Neuronal stem cell (in vitro differentiated cells): ENCODE results near the gene MED29.

Experiments
- DNase-seq: peaks from one replicate; pipeline ENCODE4 v3.0.0-alpha.2; 2013; ENCODE audit warnings: low spot score
- H2AFZ ChIP-seq: one replicate; pipeline ENCODE4 v1.6.1; 2013; ENCODE audit warnings: mild to moderate bottlenecking, low read length, inconsistent platforms
- H2AK5ac ChIP-seq: 2 replicates; pipeline ENCODE4 v1.6.1; 2013; ENCODE audit warnings: low read depth, mild to moderate bottlenecking, inconsistent platforms, low read length, moderate library complexity, mixed read lengths
- H2BK120ac ChIP-seq: 2 replicates; pipeline ENCODE4 v1.6.1; 2013; ENCODE audit warnings: low read depth, mild to moderate bottlenecking, inconsistent platforms, low read length, moderate library complexity, mixed read lengths
- H2BK12ac ChIP-seq: one replicate; pipeline ENCODE4 v1.6.1; 2013; ENCODE audit warnings: low read length, inconsistent platforms
- H2BK15ac ChIP-seq: 2 replicates; pipeline ENCODE4 v1.6.1; 2013; ENCODE audit warnings: mild to moderate bottlenecking, low read length, inconsistent platforms, mixed read lengths
- H2BK5ac ChIP-seq: one replicate; pipeline ENCODE4 v1.6.1; 2013; ENCODE audit warnings: inconsistent platforms, mild to moderate bottlenecking, low read length, moderate library complexity
- H3K14ac ChIP-seq: one replicate; pipeline ENCODE4 v1.6.1; 2013; ENCODE audit warnings: low read length, inconsistent platforms
- H3K18ac ChIP-seq: 2 replicates; pipeline ENCODE4 v1.6.1; 2013; ENCODE audit warnings: low read length, inconsistent platforms
- H3K23ac ChIP-seq: 2 replicates; pipeline ENCODE4 v1.6.1; 2013; ENCODE audit warnings: low read depth, mild to moderate bottlenecking, mixed read lengths, low read length, inconsistent platforms; ENCODE audit not compliant: poor library complexity
- H3K27ac ChIP-seq: replicated peaks from 3 replicates; pipeline ENCODE4 v1.5.1; 2013; ENCODE audit warnings: low read length, inconsistent platforms
- H3K27me3 ChIP-seq, 3 experiments: 2 replicates each; pipeline ENCODE4 v1.6.1; 2013; ENCODE audit warnings: low read length in 3 of 3, mild to moderate bottlenecking in 2 of 3, inconsistent platforms in 1 of 3, low read depth in 1 of 3, mixed read lengths in 1 of 3, moderate library complexity in 1 of 3; ENCODE audit not compliant: control insufficient read depth in 3 of 3, insufficient read depth in 3 of 3
- H3K36me3 ChIP-seq, 2 donors: replicated peaks in 1 of 2; 2 replicates each; pipeline ENCODE4 v1.6.1; 2013; ENCODE audit warnings: low read length in 2 of 2; ENCODE audit not compliant: control insufficient read depth in 2 of 2, insufficient read depth in 2 of 2
- H3K4ac ChIP-seq: 2 replicates; pipeline ENCODE4 v1.6.1; 2013; ENCODE audit warnings: inconsistent platforms, mild to moderate bottlenecking, low read length, moderate library complexity
- H3K4me1 ChIP-seq, 2 donors: 1 replicate in 1 of 2; 2 replicates in 1 of 2; pipeline ENCODE4 v1.6.1; 2013; ENCODE audit warnings: low read length in 2 of 2, low read depth in 1 of 2; ENCODE audit not compliant: control insufficient read depth in 2 of 2, insufficient read depth in 1 of 2
- H3K4me2 ChIP-seq: one replicate; pipeline ENCODE4 v1.6.1; 2013; ENCODE audit warnings: mild to moderate bottlenecking, low read length, inconsistent platforms; ENCODE audit not compliant: insufficient read depth, poor library complexity, severe bottlenecking
- H3K4me3 ChIP-seq, 2 donors: 2 replicates each; pipeline ENCODE4 v1.5.1; 2013; ENCODE audit warnings: low read length in 2 of 2, mild to moderate bottlenecking in 2 of 2, inconsistent platforms in 1 of 2, moderate library complexity in 1 of 2
- H3K79me1 ChIP-seq: one replicate; pipeline ENCODE4 v1.6.1; 2013; ENCODE audit warnings: low read depth, mild to moderate bottlenecking, inconsistent platforms, low read length, moderate library complexity
- H3K9ac ChIP-seq: one replicate; pipeline ENCODE4 v1.6.1; 2013; ENCODE audit warnings: mild to moderate bottlenecking, low read depth, low read length, inconsistent platforms; ENCODE audit not compliant: poor library complexity
- H3K9me3 ChIP-seq, 2 donors: replicated peaks in 1 of 2; 2 replicates each; pipeline versions ENCODE3 to v1.6.1; 2013; ENCODE audit warnings: low read length in 2 of 2, mild to moderate bottlenecking in 2 of 2, inconsistent platforms in 1 of 2, low read depth in 1 of 2, mixed read lengths in 1 of 2, moderate library complexity in 1 of 2; ENCODE audit not compliant: control insufficient read depth in 2 of 2, insufficient read depth in 1 of 2
- H4K8ac ChIP-seq: one replicate; pipeline ENCODE4 v1.6.1; 2013; ENCODE audit warnings: low read depth, mild to moderate bottlenecking, inconsistent platforms, low read length, moderate library complexity
- H4K91ac ChIP-seq: one replicate; pipeline ENCODE4 v1.6.1; 2013; ENCODE audit warnings: low read length, low read depth, mild to moderate bottlenecking, inconsistent platforms; ENCODE audit not compliant: poor library complexity
- WGBS, 2 donors: extraction: QIAGEN DNeasy Blood & Tissue Kit; methylation state at CpG; one replicate each; pipeline ENCODE4 v1.1.7; 2013; ENCODE audit warnings: missing lambda C conversion rate in 2 of 2, mixed read lengths in 1 of 2; ENCODE audit not compliant: insufficient read length in 2 of 2, insufficient replicate concordance in 1 of 2; ENCODE audit errors: extremely low coverage in 2 of 2; 5-methylcytosine and 5-hydroxymethylcytosine counted together

Gene MED29

GRCh38 chr19:39403331-39404312, 12.4 kb downstream of the MED29 start:
- H3K27me3 ChIP-seq, result peaks cover 0 to 22% (median 0%) of the 10 kb centered on the region in 3 experiments
- H2AK5ac ChIP-seq, result peak overlapping the region; percentile 99
- H3K4ac ChIP-seq, result peak overlapping the region; percentile 66
- peaks cover 2 to 13% of the 10 kb centered on the region in 2 donors for H3K36me3 ChIP-seq
- H3K9me3 ChIP-seq, result peaks cover 0 to 1% of the 10 kb centered on the region in 2 donors
- peak overlapping the region; percentile 96 for H3K23ac ChIP-seq
- peak overlapping the region; percentile 58 for H2BK12ac ChIP-seq
- peak overlapping the region; percentile 88 for H2AFZ ChIP-seq
- peak overlapping the region; percentile 98 for H2BK120ac ChIP-seq
- DNase-seq, result peak; percentile 89
- peak overlapping the region; percentile 49 to 80 for H3K4me3 ChIP-seq
- H3K79me1 ChIP-seq, result no peaks in the 10 kb centered on the region
- H3K27ac ChIP-seq, result peak overlapping the region; percentile 99
- H2BK5ac ChIP-seq, result peak overlapping the region; percentile 91
- WGBS, 2 donors, result no CpG with 5 or more reads among the region's 43 CpGs
- H3K4me2 ChIP-seq, result peak overlapping the region; percentile 80
- peak overlapping the region; percentile 95 for H3K9ac ChIP-seq
- H4K91ac ChIP-seq, result peak overlapping the region; percentile 30
- H4K8ac ChIP-seq, result peak overlapping the region; percentile 93
- peak overlapping the region; percentile 94 for H3K14ac ChIP-seq
- peak overlapping the region; percentile 99 for H3K18ac ChIP-seq
- peak overlapping the region; percentile 83 for H2BK15ac ChIP-seq
- peaks cover 20 to 27% of the 10 kb centered on the region in 2 donors for H3K4me1 ChIP-seq

- peaks cover 0 to 6% of the 10 kb centered on the region in 2 donors for H3K36me3 ChIP-seq
- H4K8ac ChIP-seq, result no peak overlapping the region
- H3K27me3 ChIP-seq, result peaks cover 0 to 27% (median 0%) of the 10 kb centered on the region in 3 experiments
- no peak overlapping the region for H3K14ac ChIP-seq
- no peak overlapping the region for H3K27ac ChIP-seq
- no CpG with 5 or more reads among the region's 17 CpGs for WGBS, 2 donors
- peak overlapping the region; percentile 75 for H2BK12ac ChIP-seq
- H3K4me3 ChIP-seq, result no peak overlapping the region
- no peak overlapping the region for H3K4ac ChIP-seq
- H3K4me1 ChIP-seq, result peaks cover 24 to 33% of the 10 kb centered on the region in 2 donors
- H3K9me3 ChIP-seq, result no peaks in the 10 kb centered on the region
- no peak overlapping the region for H2BK5ac ChIP-seq
- peak overlapping the region; percentile 76 for H2AK5ac ChIP-seq
- H2BK15ac ChIP-seq, result peak overlapping the region; percentile 63
- H3K4me2 ChIP-seq, result no peak overlapping the region
- no peaks in the 10 kb centered on the region for H3K79me1 ChIP-seq
- H3K18ac ChIP-seq, result peak overlapping the region; percentile 7
- no peak overlapping the region for H2BK120ac ChIP-seq
- no peak overlapping the region for H3K23ac ChIP-seq
- H4K91ac ChIP-seq, result no peak overlapping the region
- no peak overlapping the region for H3K9ac ChIP-seq
- H2AFZ ChIP-seq, result no peak overlapping the region
- no peak for DNase-seq
These were observed 14.2 kb downstream of the MED29 start for GRCh38 chr19:39405261-39405957.

GRCh38 chr19:39405958-39406655, 14.9 kb downstream of the MED29 start:
- Histone ChIP-seq H3K9me3 (no peaks in the 10 kb centered on the region), H3K14ac (no peak overlapping the region), H2BK5ac (no peak overlapping the region), H3K4me1 (peaks cover 25 to 39% of the 10 kb centered on the region in 2 donors), H3K27ac (no peak overlapping the region), H2AFZ (peak overlapping the region; percentile 92), H3K4me3 (peak overlapping the region; percentile 63 to 91), H3K9ac (peak overlapping the region; percentile 7), H3K23ac (peak overlapping the region; percentile 96), H3K27me3 (peaks cover 0 to 27% (median 0%) of the 10 kb centered on the region in 3 experiments), H3K4ac (no peak overlapping the region), H4K8ac (no peak overlapping the region), H3K4me2 (peak overlapping the region; percentile 99), H3K18ac (peak overlapping the region; percentile 78), H2AK5ac (peak overlapping the region; percentile 30), H2BK12ac (no peak overlapping the region), H2BK120ac (no peak overlapping the region), H3K79me1 (no peaks in the 10 kb centered on the region), H4K91ac (no peak overlapping the region), H2BK15ac (no peak overlapping the region), H3K36me3 (peaks cover 0 to 6% of the 10 kb centered on the region in 2 donors)
- WGBS, 2 donors, result no CpG with 5 or more reads among the region's 22 CpGs
- no peak for DNase-seq
